Activated naive CD4-positive, alpha-beta T cell treated with anti-CD3 and anti-CD28 coated beads, Interleukin-2, amount 50 U/mL, for 72 hours (primary cell): ENCODE measurements around the gene PRIM2. TPM values are rescaled to one million over a fixed set of nuclear protein-coding genes. Genes with fewer than 3 reads are reported as not detected.
"Not testable (repeated sequence)": the region's sequence is repeated elsewhere in the genome, so short reads cannot be mapped to it uniquely, and the experiment has no call there.

ENCODE experiments used
- ATAC-seq, 2 donors: fragments of 150-1000 bp; cut with Tn5 transposase; 2 replicates each; pipeline ENCODE4 v1.10.0; 2021; ENCODE audit warnings: mild to moderate bottlenecking in 2 of 2, moderate library complexity in 2 of 2
- DNase-seq, 2 donors: peaks; one replicate each; pipeline ENCODE4 v3.0.0; 2021 to 2022; ENCODE audit warnings: low spot score in 2 of 2
- H3K27ac Mint-ChIP-seq, 2 donors: one replicate each; pipeline ENCODE4 v1.8.0; 2022; ENCODE audit warnings: mild to moderate bottlenecking in 2 of 2, mixed read lengths in 2 of 2
- H3K36me3 Mint-ChIP-seq, 2 donors: one replicate each; pipeline ENCODE4 v1.8.0; 2022; ENCODE audit warnings: mixed read lengths in 2 of 2
- H3K9me3 Mint-ChIP-seq, 2 donors: one replicate each; pipeline ENCODE4 v1.8.0; 2022; ENCODE audit warnings: mixed read lengths in 2 of 2
- total RNA-seq, 2 donors: library from RNA; stranded (reverse); gene quantifications; one replicate each; pipeline ENCODE4 v1.2.3, GENCODE V29; 2022

Gene PRIM2
- total RNA-seq, 2 donors from 2014 or later, result 45.5 to 67.6 TPM

GRCh38 chr6:57389038-57389592 lies 71.7 kb downstream of the PRIM2 start:
- not testable (repeated sequence) for DNase-seq, H3K9me3 Mint-ChIP-seq, ATAC-seq, H3K27ac Mint-ChIP-seq
- H3K36me3 Mint-ChIP-seq, result peaks cover 21 to 23% of the 10 kb centered on the region in 2 donors

DNA sequence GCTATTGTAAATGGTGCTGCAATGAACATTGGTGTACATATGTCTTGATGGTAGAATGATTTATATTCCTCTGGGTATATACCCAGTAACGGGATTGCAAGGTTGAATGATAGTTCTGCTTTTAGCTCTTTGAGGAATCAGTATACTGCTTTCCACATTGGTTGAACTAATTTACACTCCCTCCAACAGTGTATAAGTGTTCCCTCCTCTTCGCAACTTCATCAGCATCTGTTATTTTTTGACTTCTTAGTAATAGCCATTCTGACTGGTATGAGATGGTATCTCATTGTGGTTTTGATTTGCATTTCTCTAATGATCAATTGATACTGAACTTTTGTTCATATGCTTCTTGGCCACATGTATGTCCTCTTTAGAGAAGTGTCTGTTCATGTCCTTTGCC lies 73.4 kb downstream of the PRIM2 start:
- Mint-ChIP-seq H3K9me3 (peaks cover 14 to 20% of the 10 kb centered on the region in 2 donors), H3K36me3 (peaks cover 33 to 40% of the 10 kb centered on the region in 2 donors)
- ATAC-seq, DNase-seq, H3K27ac Mint-ChIP-seq: not testable (repeated sequence)

DNA sequence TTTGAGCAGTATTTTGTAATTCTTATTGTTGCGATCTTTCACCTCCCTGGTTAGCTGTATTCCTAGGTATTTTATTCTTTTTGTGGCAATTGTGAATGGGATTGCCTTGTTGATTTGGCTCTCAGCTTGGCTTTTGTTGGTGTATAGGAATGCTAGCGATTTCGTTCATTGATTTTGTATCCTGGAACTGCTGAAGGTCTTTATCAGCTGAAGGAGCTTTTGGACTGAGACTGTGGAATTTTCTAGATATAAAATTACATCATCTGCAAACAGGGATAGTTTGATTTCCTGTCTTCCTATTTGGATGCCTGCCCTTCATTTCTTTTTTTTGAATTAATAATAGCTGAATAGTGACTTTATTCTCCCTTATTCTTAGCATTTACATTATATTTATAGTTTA lies 74.6 kb downstream of the PRIM2 start:
- H3K9me3 Mint-ChIP-seq, result peaks cover 23 to 29% of the 10 kb centered on the region in 2 donors
- peaks cover 44 to 52% of the 10 kb centered on the region in 2 donors for H3K36me3 Mint-ChIP-seq
- DNase-seq, ATAC-seq, H3K27ac Mint-ChIP-seq: not testable (repeated sequence)

- H3K36me3 Mint-ChIP-seq, result peaks cover 13 to 24% of the 10 kb centered on the region in 2 donors
- H3K27ac Mint-ChIP-seq, DNase-seq, ATAC-seq, H3K9me3 Mint-ChIP-seq: not testable (repeated sequence)
Observed at GRCh38 chr6:57419341-57419740, 101.9 kb downstream of the PRIM2 start.

DNA sequence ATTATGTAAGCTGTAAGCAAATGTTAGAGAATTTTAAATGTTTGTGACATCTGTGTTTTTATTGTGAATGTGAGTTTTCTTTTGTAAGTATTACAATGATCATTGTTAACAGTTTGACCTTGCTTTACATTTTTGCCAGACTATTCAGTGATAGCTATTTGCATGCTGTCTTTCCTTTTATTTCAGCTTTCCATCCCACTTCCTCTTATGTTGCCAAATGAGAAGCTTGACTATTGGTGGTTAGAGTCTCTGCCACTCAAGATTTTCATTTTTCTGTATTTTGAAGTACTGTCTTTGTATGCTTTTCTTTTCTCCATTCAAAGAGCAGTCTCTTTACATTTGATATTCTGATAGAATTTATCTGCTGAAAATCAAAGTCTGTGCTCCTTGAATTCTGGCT lies 104.1 kb downstream of the PRIM2 start:
- DNase-seq (no peak), ATAC-seq (no peak)
- peaks cover 5 to 18% of the 10 kb centered on the region in 2 donors for H3K36me3 Mint-ChIP-seq
- no peak overlapping the region for H3K27ac Mint-ChIP-seq
- no peaks in the 10 kb centered on the region for H3K9me3 Mint-ChIP-seq

DNA sequence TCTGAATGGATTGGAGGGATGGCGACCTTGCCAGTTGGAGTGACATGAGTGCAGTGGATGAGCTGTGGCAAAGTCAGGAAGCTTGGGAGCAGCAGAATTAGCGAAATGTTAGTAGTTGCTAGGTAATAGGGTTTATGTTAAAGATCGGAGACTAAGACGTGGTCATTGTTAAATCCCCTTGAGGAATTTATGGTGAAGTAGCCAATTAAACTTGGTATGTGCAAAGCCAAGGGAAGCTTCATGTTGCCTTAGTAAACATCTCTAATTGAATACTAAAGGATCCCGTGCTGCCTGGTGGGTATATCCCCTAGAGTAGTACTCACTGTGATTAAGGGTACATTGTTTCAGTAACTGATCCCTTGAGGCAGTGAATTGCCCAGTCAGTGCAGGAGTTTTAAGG lies 106.0 kb downstream of the PRIM2 start:
- H3K36me3 Mint-ChIP-seq, result peaks cover 5 to 12% of the 10 kb centered on the region in 2 donors
- no peak for ATAC-seq
- H3K9me3 Mint-ChIP-seq, result no peaks in the 10 kb centered on the region
- peak overlapping the region in 1 of 2 donors; percentile 47 for H3K27ac Mint-ChIP-seq
- no peak for DNase-seq

- ATAC-seq, H3K9me3 Mint-ChIP-seq, H3K36me3 Mint-ChIP-seq, DNase-seq, H3K27ac Mint-ChIP-seq: not testable (repeated sequence)
Observed at GRCh38 chr6:57431742-57432141, 114.3 kb downstream of the PRIM2 start.

DNA sequence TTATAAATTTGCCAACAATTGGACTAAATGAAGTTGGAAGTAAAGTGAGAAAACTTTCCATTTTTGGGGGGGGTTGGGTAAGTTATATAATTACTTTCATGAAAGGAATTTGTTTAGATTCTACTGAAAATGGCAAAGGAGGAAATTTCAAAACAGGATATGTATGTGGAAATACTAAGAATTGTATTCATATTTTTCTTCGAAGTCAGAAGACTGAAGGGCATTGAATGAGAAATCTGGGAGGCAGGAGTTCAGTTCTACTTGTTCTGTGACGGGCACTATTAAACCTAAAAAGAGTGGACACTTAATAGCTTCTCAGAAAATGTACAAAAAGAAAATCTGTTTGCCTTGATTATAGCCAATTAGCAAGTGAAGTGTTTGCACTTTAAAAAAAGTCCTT lies 114.7 kb downstream of the PRIM2 start:
- Mint-ChIP-seq H3K9me3 (no peaks in the 10 kb centered on the region), H3K36me3 (peaks cover 5 to 8% of the 10 kb centered on the region in 2 donors), H3K27ac (no peak overlapping the region)
- DNase-seq (no peak), ATAC-seq (no peak)

- Mint-ChIP-seq H3K9me3 (no peaks in the 10 kb centered on the region), H3K27ac (no peak overlapping the region), H3K36me3 (peaks cover 5 to 8% of the 10 kb centered on the region in 2 donors)
- ATAC-seq (no peak), DNase-seq (no peak)
Observed at GRCh38 chr6:57432919-57433684, 115.7 kb downstream of the PRIM2 start.

GRCh38 chr6:57433790-57434189 lies 116.4 kb downstream of the PRIM2 start:
- not testable (repeated sequence) for H3K27ac Mint-ChIP-seq, DNase-seq, ATAC-seq, H3K36me3 Mint-ChIP-seq, H3K9me3 Mint-ChIP-seq

- Mint-ChIP-seq H3K36me3 (peaks cover 5 to 8% of the 10 kb centered on the region in 2 donors), H3K27ac (peak overlapping the region in 1 of 2 donors; percentile 83), H3K9me3 (no peaks in the 10 kb centered on the region)
- ATAC-seq (no peak), DNase-seq (no peak)
Observed at GRCh38 chr6:57434944-57435343, 117.5 kb downstream of the PRIM2 start.

DNA sequence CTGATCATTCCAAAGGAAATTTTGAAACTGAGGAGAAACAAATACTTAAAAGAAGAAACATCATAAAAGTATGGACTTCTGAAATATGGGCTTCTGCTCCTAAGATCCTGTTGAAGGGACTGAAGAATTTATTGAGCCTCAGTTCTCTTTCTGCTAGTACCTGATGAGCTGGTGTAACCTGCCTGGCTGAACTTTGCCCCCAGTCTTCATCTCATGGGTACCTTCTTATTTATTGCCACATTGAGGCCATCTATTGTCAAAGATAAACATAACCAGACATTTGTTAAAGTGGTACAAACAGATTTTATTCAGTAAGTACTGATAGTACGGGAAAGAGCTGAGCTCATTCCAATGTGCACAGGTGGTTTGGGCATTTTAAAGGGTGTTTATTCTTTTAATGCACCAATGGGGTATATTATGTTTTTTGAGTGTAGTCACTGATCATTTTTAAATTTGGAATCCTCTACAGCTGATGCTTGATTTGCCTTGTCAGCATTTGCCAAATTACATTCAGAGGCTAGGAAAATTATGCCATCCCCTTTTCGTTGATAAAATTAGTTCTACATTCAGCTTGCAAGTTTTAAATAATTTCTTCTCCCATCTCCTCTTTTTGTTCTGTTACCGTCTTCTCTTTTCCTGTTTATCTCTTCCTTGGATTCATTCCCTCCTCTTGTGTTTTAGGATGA lies 118.2 kb downstream of the PRIM2 start:
- ATAC-seq, result no peak
- DNase-seq, result no peak
- H3K27ac Mint-ChIP-seq, result peak overlapping the region in 1 of 2 donors; percentile 75
- H3K9me3 Mint-ChIP-seq, result no peaks in the 10 kb centered on the region
- peaks cover 5 to 8% of the 10 kb centered on the region in 2 donors for H3K36me3 Mint-ChIP-seq

DNA sequence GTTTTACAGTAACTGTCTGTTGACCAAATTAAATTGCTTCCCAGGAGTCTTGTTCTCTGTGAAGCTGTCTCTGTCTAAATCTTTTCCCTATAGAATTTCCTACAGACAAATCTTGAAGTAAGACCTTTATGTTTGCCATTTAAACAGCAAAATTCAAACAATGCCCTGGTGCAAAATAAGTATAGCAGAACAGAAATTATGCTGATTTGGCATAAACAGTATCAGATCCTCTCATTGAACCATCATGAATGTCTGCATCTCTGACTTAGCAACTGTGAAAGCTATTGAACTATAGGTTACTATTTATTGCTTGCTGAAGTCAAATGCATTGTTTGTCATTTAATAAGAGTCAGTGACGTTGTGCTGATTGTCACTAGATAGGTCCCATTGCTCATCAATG lies 123.3 kb downstream of the PRIM2 start:
- not testable (repeated sequence) for DNase-seq, ATAC-seq, H3K9me3 Mint-ChIP-seq, H3K27ac Mint-ChIP-seq
- peaks cover 5 to 10% of the 10 kb centered on the region in 2 donors for H3K36me3 Mint-ChIP-seq

DNA sequence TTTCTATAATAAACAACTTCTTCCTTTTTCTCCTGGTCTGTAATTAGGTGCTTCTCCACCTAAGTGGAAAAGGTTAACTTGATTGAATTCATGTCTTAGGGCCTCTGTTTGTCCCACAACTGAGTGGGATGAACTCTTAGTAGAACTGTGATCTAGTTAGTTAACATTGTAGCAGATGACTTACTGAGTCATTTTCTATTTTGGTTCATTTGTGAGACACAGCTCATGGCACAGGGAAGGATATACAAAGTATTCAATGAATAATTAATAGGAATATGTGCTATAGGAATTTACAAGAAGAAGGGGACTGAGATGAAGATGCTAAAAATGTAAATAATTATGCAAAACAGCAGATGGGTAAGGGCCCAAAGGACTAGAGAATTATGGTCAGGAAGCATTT lies 124.7 kb downstream of the PRIM2 start:
- not testable (repeated sequence) for DNase-seq

DNA sequence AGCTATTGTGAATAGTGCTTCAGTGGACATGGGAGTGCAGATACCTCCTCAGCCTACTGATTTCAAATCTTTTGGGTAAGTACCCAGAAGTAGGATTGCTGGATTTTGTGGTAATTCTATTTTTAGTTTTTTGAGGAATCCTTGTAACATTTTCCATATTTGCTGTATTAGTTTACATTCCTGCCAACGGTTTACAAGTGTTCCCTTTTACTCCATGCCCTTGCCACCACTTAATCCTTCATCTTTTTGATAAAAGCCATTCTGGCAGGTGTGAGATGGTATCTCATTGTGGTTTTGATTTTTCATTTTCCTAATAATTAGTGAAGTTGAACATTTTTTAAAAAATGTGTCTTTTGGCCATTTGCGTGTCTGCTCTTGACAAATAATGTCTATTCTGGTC lies 125.8 kb downstream of the PRIM2 start:
- not testable (repeated sequence) for H3K9me3 Mint-ChIP-seq, H3K27ac Mint-ChIP-seq, H3K36me3 Mint-ChIP-seq, ATAC-seq, DNase-seq

More for the DNA sequence above, 124.7 kb downstream of the PRIM2 start:
- H3K9me3 Mint-ChIP-seq, H3K36me3 Mint-ChIP-seq, ATAC-seq, H3K27ac Mint-ChIP-seq: not testable (repeated sequence)

GRCh38 chr6:57444787-57445186 lies 127.4 kb downstream of the PRIM2 start:
- ATAC-seq, DNase-seq, H3K9me3 Mint-ChIP-seq, H3K27ac Mint-ChIP-seq, H3K36me3 Mint-ChIP-seq: not testable (repeated sequence)

GRCh38 chr6:57445379-57445778 lies 127.9 kb downstream of the PRIM2 start:
- not testable (repeated sequence) for DNase-seq, H3K9me3 Mint-ChIP-seq, H3K36me3 Mint-ChIP-seq, H3K27ac Mint-ChIP-seq, ATAC-seq
